ENCODE data around the gene CDK5RAP3. TPM values are rescaled to one million over a fixed set of nuclear protein-coding genes. Genes with fewer than 3 reads are reported as not detected.

The CDK5RAP3 gene
- polyA plus RNA-seq, 1 donor from 2014 or later, result 343 TPM

GRCh38 chr17:47950448-47950847 lies 20.5 kb upstream of the CDK5RAP3 start:
- no peak for TF ChIP-seq POLR2AphosphoS5 (IDR thresholded peaks at IDR 0.05)
- TF ChIP-seq SMC3 (conservative IDR thresholded peaks at IDR 0.05; ENCODE audit: poor library complexity), result no peak
- no peak for TF ChIP-seq RAD21 (conservative IDR thresholded peaks at IDR 0.05)
- TF ChIP-seq EZH2 (IDR thresholded peaks at IDR 0.05; ENCODE audit: borderline replicate concordance, insufficient read depth, low read length, poor library complexity, severe bottlenecking), result no peak
- no peak for TF ChIP-seq EP300 (conservative IDR thresholded peaks at IDR 0.05; ENCODE audit: poor library complexity, severe bottlenecking)
- TF ChIP-seq MXI1 (conservative IDR thresholded peaks at IDR 0.05; ENCODE audit: poor library complexity, severe bottlenecking), result no peak
- TF ChIP-seq, protein P1, sequence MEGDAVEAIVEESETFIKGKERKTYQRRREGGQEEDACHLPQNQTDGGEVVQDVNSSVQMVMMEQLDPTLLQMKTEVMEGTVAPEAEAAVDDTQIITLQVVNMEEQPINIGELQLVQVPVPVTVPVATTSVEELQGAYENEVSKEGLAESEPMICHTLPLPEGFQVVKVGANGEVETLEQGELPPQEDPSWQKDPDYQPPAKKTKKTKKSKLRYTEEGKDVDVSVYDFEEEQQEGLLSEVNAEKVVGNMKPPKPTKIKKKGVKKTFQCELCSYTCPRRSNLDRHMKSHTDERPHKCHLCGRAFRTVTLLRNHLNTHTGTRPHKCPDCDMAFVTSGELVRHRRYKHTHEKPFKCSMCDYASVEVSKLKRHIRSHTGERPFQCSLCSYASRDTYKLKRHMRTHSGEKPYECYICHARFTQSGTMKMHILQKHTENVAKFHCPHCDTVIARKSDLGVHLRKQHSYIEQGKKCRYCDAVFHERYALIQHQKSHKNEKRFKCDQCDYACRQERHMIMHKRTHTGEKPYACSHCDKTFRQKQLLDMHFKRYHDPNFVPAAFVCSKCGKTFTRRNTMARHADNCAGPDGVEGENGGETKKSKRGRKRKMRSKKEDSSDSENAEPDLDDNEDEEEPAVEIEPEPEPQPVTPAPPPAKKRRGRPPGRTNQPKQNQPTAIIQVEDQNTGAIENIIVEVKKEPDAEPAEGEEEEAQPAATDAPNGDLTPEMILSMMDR (IDR thresholded peaks at IDR 0.05; ENCODE audit: poor library complexity, severe bottlenecking), result no peak
- TF ChIP-seq REST (IDR thresholded peaks at IDR 0.05; ENCODE audit: borderline replicate concordance), result no peak
- TF ChIP-seq TAF1 (IDR thresholded peaks at IDR 0.05; ENCODE audit: low read depth), result no peak
- Histone ChIP-seq H3K27me3 (ENCODE audit: insufficient read depth, low read depth, low read length) (no peaks in the 10 kb centered on the region), H3K36me3 (ENCODE audit: insufficient read depth, low read length) (no peaks in the 10 kb centered on the region), H3K4me2 (ENCODE audit: low read length) (no peak overlapping the region), H3K27ac (ENCODE audit: low read length) (no peak overlapping the region), H3K9me2 (ENCODE audit: insufficient read depth, low read length) (no peaks in the 10 kb centered on the region), H3F3A (ENCODE audit: insufficient read depth, low read length, poor library complexity, severe bottlenecking) (no peaks in the 10 kb centered on the region), H4K20me1 (ENCODE audit: insufficient read depth) (no peaks in the 10 kb centered on the region), H3K9ac (ENCODE audit: low read length) (no peak overlapping the region), H2AFZ (ENCODE audit: low read depth, low read length) (no peak overlapping the region), H3K79me2 (replicated peaks; ENCODE audit: insufficient read depth, low read length) (no peaks in the 10 kb centered on the region), H3K4me3 (ENCODE audit: low read length) (no peak overlapping the region), H3K9me3 (ENCODE audit: low read length) (no peaks in the 10 kb centered on the region)

GRCh38 chr17:47952171-47953021 lies 18.5 kb upstream of the CDK5RAP3 start:
- Histone ChIP-seq H3K79me2 (replicated peaks; ENCODE audit: insufficient read depth, low read length) (no peaks in the 10 kb centered on the region), H4K20me1 (ENCODE audit: insufficient read depth) (no peaks in the 10 kb centered on the region), H3K4me2 (ENCODE audit: low read length) (no peak overlapping the region), H3K27ac (ENCODE audit: low read length) (no peak overlapping the region), H3K4me3 (ENCODE audit: low read length) (no peak overlapping the region), H3K9ac (ENCODE audit: low read length) (no peak overlapping the region), H3K9me2 (ENCODE audit: insufficient read depth, low read length) (no peaks in the 10 kb centered on the region), H3F3A (ENCODE audit: insufficient read depth, low read length, poor library complexity, severe bottlenecking) (no peaks in the 10 kb centered on the region), H2AFZ (ENCODE audit: low read depth, low read length) (no peak overlapping the region), H3K9me3 (ENCODE audit: low read length) (no peaks in the 10 kb centered on the region), H3K27me3 (ENCODE audit: insufficient read depth, low read depth, low read length) (no peaks in the 10 kb centered on the region), H3K36me3 (ENCODE audit: insufficient read depth, low read length) (no peaks in the 10 kb centered on the region)
- TF ChIP-seq REST (IDR thresholded peaks at IDR 0.05; ENCODE audit: borderline replicate concordance) (no peak), EZH2 (IDR thresholded peaks at IDR 0.05; ENCODE audit: borderline replicate concordance, insufficient read depth, low read length, poor library complexity, severe bottlenecking) (no peak), RAD21 (conservative IDR thresholded peaks at IDR 0.05) (no peak), EP300 (conservative IDR thresholded peaks at IDR 0.05; ENCODE audit: poor library complexity, severe bottlenecking) (no peak)
